NCI-H146 (cell line): ENCODE data around the gene MAST3.

Source experiments
- DNase-seq: peaks from one replicate; lab custom pipeline; 2025; lab: John Stamatoyannopoulos, UW

The MAST3 gene

DNA sequence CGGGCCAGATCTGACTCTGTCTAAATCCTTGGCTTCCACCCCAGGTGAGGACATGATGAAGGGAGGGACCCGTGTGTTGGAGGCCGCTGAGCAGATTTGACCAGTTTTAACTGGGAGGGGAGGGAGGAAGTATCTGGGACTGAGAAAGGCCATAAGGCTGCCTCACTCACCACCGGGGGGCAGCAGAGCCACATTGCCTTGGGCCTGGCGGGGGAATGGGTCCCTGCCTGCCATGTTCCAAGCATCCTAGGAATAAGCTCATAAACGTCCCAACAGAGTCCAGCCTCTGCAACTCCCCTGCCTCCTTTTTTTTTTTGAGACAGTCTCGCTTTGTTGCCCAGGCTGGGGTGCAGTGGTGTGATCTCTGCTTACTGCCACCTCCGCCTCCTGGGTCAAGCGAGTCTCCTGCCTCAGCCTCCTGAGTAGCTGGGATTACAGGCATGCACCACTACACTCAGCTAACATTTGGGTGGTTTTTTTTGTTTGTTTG lies 15.5 kb downstream of the MAST3 start:
- DNase-seq: peak; percentile 81

DNA sequence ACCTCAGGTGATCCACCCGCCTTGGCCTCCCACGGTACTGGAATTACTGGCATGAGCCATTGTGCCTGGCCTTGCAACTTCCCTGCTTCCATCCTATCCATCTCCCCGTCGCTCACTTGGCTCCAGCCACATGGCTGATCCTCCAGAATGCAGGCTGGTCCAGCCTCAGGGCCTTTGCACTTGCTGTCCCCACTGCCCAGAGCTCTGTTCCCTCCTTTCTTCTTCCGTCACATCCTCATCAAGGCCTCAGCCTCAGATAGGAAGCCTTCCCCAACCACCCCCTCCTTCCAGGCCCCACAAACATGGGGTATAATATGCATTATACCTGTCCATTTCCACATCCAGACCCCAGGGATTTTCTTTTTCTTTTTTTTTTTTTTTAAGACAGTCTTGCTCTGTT lies 16.2 kb downstream of the MAST3 start:
- DNase-seq: no peak

DNA sequence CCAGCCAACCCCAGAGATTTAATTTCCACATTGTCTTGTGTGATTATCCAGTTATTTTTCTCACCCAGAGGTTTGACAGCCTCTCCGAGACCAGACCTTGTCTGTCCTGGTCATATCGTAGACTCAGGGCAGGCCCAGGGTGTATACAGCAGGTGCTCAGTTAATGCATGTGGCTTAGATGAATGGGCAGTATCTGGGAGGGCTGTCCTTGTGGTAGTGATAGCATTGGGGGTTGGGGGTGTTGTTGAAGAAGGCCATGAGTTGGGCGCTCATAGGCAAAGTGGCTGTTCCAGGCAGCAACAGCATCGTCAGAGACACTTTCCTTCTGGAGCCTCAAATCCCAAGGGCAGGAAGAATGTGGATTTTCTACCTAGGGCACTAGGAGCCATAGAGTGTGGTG lies 16.9 kb downstream of the MAST3 start:
- DNase-seq: no peak

DNA sequence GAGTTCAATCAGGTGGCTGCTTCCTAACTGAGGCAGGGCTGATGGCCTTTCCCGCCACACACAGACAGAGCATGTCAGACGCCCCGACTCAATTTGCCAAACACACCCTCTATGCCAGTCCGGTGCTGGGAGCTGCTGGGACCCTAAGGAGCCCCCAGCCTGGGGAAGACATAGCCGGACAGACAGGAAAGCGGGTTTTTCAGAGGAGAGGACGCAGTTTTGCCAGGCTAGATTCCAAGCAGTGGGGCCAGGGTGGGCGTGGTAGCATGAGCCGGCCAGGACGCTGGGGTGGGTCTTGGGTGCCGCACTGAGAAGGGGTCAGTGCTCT lies 19.8 kb downstream of the MAST3 start:
- no peak for DNase-seq

DNA sequence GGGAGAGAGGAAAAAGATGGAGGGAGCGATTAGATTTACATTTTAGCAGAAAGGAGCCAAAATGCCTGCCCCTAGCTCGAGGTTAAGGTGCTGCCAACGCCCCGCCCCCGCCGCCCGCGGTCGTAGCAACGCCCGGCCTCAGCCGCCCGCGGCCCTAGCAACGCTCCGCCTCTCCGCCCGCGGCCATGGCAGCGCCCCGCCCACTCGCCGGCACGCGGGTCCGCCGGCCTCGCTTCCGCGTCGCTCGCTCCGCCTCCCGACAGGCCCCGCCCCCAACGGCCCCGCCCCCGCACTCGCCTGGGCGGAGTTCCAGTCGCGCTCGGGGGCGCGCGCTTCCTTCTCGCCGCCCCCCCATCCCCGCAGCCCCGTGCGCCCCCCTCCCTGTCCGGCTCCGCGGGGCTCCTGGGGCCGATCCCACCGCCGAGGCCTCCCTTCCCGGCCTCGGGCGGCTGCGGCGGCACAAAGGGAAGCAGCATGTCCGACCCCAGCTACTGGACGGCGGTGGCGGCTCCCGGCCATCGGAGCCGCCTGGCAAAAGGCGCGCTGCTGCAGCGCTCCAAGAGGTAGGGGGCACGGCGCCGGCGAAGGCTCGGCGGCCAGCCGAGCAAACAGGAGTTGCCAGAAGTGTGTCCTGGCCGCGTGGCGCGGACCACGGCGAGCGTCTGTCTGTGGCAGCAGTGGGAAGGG lies 20.3 kb downstream of the MAST3 start:
- DNase-seq: peak; percentile 92

DNA sequence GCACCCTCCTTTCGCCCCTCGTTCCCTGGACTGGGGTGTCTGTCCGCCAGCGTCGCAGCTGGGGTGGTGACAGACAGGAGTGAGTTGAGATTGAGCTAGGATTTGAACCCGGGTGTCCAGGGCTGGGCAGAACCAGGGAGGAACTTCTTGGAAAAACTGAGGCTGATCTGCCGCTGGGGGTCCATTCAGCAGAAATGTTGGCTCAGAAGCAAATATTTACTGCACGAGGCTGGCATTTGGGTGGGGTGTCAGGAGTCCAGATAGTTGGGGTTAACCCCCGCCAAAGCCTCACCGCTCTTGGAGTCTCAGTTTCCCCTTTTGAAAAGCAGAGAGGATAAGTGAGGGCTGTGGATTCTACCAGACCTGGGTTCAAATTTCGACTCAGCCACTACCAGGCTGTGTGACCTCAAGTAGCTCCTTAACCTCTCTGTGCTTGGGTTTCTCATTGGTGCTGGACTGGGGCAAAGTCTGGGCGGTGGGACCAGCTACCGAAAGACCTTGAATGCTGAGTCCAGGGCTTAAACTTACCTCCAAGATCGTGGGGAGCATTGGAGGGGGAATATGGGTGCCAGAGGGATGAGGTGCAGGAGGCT lies 20.9 kb downstream of the MAST3 start:
- DNase-seq: no peak

DNA sequence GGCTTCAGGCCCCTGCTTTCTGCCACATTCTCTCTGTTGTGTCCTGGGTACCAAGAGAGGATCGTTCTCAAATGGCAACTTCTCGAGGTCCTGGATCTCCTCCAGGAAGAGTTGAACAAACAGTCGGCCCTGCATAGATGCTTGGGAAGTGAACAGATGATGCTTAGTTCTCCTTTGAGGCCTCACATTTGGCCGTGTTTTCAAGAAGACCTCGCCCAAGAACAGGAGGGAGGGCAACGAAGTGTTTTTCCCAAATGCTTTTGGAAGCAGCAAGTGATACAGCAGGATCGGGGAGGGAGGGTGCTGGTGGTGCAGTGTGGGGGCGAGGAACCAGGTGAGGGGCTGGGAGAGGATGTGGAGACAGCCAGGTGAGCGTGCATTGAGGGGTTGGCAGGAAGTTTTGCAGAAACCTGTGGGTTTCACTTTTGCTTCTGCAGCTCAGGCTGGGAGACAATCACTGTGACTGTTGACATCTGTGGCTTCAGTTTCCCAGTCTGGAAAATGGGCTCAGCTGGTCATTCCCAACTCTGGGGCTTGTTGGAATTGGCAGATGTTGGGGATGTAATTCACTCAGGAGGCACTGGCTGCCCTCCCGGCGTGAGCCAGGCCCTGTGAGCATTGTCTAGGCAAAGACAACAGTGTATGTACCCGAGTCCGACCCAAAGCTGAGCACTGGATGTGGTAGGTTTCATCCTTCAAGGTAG lies 21.6 kb downstream of the MAST3 start:
- no peak for DNase-seq

DNA sequence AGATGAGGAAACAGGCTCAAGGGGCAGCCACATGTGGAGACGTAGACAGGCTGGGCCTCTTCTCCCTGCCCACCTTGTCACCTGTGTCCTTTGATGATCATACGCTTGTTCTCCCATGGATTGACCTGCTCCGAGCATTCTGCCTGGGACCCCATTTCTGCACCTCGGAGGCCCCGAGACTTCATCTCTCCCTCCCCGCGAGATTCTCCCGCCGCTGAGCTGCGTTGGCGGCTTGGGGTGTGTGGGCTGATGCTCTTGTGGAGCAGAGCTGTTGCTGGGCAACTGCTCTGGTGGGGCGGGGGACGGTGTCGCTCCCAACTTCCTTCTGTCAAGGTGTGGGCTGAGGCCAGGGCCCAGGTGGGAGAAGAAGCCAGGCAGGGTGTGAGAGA lies 22.1 kb downstream of the MAST3 start:
- DNase-seq: no peak

DNA sequence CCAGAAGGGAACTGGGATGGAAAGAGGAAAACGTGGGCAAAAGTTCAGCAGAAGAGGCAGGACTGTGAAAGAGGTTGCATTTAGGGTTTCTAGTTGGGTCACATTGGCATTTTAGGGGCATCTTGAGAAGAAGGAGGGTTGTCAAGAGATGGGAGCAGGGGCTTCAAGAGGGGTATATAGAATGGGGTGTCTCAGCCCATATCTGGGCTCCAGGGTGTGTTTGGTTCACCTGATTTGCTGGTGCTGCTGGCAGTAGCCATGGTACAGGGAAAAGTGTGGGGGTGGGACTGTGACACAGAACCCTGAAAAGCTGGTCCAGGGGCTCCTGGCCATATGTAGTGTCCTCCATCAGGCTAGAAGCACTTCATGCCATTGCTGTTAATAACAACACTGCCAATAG lies 22.5 kb downstream of the MAST3 start:
- DNase-seq: no peak

DNA sequence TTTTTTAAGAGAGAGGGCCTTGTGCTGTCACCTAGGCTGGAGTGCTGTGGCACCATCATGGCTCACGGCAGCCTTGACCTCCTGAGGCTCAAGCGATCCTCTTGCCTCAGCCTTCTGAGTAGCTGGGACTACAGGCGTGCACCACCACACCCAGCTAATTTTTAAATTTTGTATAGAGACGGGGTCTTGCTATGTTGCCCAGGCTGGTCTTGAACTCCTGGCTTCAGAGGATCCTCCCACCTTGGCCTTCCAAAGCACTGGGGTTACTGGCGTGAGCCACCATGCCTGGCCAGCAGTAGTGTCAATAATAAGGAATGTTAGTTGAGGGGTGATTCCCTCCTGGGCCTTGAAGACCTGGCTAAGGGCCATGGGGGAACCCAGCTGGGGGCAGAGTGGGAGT lies 23.6 kb downstream of the MAST3 start:
- no peak for DNase-seq

DNA sequence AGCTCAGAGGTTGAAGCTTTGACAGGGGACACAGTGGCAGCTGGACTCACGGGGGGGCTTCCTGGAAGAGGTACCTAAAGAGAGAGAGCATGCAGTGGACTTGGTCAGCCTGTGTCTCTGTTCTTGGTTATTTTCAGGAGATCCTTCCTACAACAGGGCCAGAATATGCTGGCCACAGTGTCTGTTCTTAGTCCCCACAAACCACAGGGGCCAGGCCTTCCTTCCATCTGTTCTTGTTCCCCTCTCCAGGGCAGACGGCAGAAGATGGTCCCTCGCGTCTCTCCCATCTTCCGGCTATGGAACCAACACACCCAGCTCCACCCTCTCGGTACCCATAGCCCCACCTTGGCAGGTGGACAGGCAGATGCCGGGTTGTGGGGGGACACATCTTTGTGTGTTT lies 24.8 kb downstream of the MAST3 start:
- no peak for DNase-seq

DNA sequence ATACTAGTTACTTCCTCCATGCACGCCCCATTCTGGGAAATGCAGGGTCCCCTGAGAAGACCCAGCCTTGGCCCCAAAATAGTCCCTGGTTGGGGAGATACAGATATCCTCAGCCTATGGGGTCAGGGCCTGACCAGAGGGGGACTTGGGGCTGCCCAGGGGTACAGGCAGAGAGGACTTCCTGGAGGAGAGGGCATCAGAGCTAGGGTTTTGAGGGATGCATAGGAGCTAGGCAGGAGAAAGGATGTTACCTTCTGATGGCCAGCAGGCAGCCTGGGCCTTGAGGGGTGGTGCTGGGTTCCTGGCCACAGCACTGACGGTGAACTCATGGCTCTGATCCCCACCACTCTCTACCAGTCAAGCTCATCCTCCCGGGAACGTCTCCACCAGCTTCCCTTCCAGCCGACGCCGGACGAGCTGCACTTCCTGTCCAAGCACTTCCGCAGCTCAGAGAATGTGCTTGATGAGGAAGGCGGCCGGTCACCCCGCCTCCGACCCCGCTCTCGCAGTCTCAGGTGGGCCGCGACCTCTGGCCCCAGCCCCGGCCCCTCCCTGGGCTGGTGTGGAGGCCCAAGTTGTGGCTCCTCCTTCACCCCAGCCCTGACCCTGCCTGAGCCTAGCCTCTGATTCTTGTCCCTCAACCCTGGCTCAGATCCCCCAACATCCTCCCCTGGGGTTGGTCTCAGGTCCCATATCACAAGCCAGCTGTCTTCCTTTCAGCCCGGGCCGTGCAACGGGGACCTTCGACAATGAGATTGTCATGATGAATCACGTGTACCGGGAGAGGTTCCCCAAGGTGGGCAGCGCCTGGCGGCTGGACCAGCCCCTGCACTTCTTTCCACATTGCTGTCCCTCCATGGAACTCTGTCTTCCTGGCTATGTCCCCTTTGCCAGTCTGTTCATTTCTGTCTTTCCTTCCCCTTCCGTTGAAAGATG lies 25.6 kb downstream of the MAST3 start:
- no peak for DNase-seq

DNA sequence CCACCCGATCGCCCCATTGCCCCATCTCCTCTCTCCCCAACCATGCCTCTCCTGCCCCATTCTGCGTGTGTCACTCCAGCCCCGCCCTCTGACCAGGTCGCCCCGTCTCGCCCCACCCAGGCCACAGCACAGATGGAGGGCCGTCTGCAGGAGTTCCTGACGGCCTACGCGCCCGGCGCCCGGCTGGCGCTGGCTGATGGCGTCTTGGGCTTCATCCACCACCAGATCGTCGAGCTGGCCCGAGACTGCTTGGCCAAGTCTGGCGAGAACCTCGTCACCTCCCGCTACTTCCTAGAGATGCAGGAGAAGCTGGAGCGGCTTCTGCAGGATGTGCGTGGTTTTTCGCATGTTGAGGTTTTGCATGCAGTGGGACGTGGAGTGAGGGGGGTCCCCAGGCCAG lies 26.2 kb downstream of the MAST3 start:
- DNase-seq: no peak

DNA sequence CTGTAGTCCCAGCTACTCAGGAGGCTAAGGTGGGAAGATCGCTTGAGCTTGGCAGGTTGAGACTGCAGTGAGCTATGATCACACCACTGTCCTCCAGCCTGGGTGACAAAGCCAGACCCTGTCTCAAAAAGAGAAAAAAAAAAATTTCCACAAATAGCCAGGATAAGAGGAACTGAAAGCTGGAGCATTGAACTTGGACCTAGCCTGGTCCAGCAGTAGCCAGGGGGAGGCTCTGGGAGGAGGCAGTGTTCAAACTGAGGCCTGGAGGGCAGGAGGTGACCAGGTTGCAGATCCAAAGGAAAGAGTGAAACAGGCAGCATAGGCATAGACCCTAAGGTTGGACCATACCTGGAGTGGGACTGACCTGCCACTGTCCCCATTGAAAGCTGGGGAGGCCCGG lies 28.5 kb downstream of the MAST3 start:
- DNase-seq: no peak

DNA sequence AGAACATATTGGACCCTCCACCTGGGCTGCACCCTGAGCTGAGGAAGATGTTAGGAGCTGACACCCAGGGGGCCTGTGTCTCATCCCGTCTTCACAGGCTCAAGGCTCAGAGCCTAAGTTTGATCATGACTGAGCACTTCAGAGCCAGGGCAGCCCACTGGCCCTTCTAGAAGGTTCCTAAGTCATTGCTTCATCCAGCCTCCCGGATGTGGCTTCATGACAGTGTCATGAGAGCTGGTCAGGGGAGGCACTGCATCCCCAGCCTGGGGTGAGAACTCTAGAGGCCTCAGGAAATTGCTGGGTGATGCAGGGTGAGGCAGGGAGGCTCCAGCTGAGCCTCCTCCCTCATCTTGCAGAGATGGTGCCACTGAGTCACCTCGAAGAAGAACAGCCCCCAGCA lies 30.5 kb downstream of the MAST3 start:
- no peak for DNase-seq

DNA sequence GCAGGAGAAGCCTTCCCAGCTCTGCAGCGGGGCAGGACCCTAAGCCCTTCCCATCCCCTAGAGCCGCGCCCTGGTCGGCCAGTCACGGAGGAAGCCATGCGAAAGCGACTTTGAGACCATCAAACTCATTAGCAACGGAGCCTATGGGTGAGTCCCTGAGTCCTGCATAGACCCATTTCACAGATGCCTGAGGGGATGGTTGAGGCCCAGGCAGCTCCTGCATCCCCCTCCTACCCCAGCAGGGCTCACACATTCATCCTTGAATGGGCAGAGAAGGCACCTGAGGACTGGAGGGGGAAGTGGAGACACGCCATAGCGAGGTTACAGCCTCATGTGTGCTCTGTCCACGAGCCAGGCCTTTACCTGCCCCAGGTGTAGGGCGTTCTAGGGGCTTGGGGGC lies 31.2 kb downstream of the MAST3 start:
- DNase-seq: no peak

DNA sequence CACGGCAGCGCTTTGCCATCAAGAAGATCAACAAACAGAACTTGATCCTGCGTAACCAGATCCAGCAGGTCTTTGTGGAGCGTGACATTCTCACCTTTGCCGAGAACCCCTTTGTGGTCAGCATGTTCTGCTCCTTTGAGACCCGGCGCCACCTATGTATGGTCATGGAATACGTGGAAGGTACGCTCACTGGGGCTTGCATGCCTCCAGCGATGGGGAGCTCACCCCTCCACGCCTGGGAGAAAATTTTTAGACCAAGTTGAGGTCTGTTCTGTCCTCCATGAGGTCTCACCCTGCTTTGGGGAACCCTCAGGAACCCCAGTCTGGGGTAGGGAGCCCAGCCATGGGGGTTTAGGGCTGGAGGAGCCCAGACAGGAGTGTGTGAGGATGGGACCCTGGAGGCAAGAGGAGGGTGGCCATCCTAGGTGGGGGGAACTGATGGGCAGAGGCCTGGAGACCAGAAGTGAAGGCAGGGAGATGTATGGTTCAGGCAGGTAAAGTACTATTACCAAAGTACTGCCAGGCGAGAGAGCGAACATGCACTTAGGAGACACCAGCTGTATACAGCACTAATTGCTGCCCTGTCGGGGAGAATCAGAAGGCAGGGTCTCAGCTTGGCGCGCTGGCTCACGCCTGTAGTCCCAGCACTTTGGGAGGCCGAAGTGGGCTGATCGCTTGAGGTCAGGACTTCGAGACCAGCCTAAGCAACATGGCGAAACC lies 33.1 kb downstream of the MAST3 start:
- DNase-seq: no peak

DNA sequence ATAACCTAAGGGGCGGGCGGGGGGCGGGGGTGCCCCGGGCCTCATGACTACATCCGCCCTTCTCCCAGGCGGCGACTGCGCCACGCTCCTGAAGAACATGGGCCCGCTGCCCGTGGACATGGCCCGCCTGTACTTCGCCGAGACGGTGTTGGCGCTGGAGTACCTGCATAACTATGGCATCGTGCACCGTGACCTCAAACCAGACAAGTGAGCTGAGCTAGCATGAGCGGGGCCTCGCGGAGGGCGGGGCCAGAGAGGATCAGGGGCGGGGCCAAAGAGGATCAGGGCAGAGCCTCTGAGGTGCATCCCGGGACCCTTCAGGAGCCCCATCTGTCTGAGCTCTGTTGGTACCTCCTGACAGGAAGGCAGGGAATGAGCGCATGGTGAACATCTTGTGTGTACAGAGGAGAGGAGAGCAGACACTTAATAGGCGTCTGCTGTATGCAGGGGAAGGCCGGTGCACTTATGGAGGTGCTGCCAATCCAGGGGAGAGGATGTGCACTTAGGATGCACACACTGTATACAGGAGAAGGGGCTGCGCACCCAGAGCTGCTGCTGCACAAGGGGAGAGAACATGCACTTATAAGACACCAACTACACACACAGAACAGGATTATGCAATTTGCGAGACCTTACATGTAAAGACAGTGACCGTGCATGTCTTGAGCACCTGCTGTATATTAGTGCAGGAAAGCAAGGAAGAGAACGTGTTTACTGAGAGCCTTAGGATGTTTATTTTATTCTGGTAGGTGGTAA lies 34.4 kb downstream of the MAST3 start:
- no peak for DNase-seq

DNA sequence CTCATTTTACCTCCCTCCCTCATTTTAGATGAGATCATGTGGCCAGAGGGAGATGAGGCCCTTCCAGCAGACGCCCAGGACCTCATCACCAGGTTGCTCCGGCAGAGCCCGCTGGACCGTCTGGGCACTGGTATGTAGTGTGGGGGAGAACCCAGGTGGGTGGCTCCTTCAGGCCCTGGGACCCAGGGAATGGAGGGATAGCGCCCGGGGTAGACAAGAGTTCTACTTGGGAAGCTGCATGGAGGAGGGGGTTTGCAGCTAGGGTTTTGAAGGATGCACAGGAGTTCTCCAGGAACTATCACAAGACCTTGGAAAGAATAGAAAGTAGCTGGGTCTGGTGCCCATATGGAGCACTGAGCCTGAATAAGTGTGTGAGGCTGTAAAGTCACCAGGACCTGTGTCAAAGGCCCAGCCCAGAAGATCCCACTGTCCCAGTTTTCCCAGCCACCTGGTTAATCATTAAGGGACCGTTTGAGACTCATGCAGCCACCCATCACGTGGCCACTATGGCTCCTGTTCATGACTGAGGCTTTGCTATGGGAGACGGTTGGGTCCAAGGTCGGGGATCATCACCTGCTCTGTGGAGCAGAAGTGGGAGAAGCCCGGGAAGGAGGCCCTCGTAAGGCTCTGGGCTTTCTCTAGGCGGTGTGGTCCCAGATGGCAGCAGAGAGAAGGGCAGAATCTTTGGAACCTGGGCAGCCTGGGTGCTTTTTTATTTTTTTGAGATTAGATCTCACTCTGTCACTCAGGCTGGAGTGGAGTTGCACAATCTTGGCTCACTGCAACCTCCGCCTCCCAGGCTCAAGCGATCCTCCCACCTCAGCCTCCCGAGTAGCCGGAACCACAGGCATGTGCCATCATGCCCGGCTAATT lies 38.4 kb downstream of the MAST3 start:
- DNase-seq: no peak

DNA sequence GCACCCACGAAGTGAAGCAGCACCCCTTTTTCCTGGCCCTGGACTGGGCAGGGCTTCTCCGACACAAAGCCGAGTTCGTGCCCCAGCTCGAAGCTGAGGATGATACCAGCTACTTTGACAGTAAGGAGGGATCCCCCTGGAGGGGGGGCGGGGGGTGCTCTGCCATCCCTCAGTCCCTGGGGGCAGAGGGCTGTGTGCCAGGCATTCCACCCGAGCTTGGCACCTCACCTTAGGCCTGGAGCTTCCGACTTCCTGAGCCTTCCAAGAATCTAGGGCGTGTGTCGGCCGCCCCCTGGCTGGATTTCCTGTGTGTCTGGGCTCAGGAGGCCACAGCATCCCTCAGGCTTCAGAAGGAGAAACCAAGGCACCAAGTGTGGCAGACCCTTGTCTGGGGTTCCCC lies 39.7 kb downstream of the MAST3 start:
- no peak for DNase-seq
